Fibroblast of upper back skin (primary cell): Measurements from ENCODE around the gene STPG3.
"Not testable (repeated sequence)": the region's sequence is repeated elsewhere in the genome, so short reads cannot be mapped to it uniquely, and the experiment has no call there.

Experiments
- DNase-seq: peaks from one replicate; pipeline ENCODE4 v3.0.0-alpha.2; 2013

Gene STPG3

GRCh38 chr9:137234055-137234697 lies 16.9 kb upstream of the STPG3 start:
- DNase-seq, result no peak

- DNase-seq, result no peak
These were observed 16.2 kb upstream of the STPG3 start for GRCh38 chr9:137234758-137235423.

- DNase-seq, result no peak
These were observed 15.5 kb upstream of the STPG3 start for GRCh38 chr9:137235424-137236237.

GRCh38 chr9:137236238-137236935 lies 14.7 kb upstream of the STPG3 start:
- peak; percentile 73 for DNase-seq

- DNase-seq, result no peak
These were observed 14.1 kb upstream of the STPG3 start for GRCh38 chr9:137236936-137237421.

GRCh38 chr9:137237759-137238726 lies 13.0 kb upstream of the STPG3 start:
- DNase-seq, result no peak

- not testable (repeated sequence) for DNase-seq
These were observed 11.4 kb upstream of the STPG3 start for GRCh38 chr9:137239541-137240200.

GRCh38 chr9:137240318-137240840 lies 10.7 kb upstream of the STPG3 start:
- peak; percentile 54 for DNase-seq

- DNase-seq, result peak; percentile 100
These were observed 10.1 kb upstream of the STPG3 start, which contains the start of gene TUBB4B for GRCh38 chr9:137240841-137241489. TSS of gene TUBB4B (plus strand) at chr9:137241287. CDS start at chr9:137241361, 74 bp downstream.

- peak; percentile 33 for DNase-seq
These were observed 9.4 kb upstream of the STPG3 start for GRCh38 chr9:137241490-137242268.

- no peak for DNase-seq
These were observed 8.6 kb upstream of the STPG3 start for GRCh38 chr9:137242269-137243203.

- DNase-seq, result not testable (repeated sequence)
These were observed 7.8 kb upstream of the STPG3 start for GRCh38 chr9:137243266-137243625.

GRCh38 chr9:137243626-137244485 lies 7.2 kb upstream of the STPG3 start:
- no peak for DNase-seq

GRCh38 chr9:137244486-137245449 lies 6.3 kb upstream of the STPG3 start:
- DNase-seq, result no peak

GRCh38 chr9:137245450-137246421 lies 5.3 kb upstream of the STPG3 start:
- no peak for DNase-seq
